B cell (primary cell): ENCODE data around the gene SCN4A. TPM values are rescaled to one million over a fixed set of nuclear protein-coding genes. Genes with fewer than 3 reads are reported as not detected.
"Not testable (repeated sequence)": the region's sequence is repeated elsewhere in the genome, so short reads cannot be mapped to it uniquely, and the experiment has no call there.

Experiments used
- ATAC-seq: fragments of 200-7000 bp; cut with Tn5 transposase; one replicate; pipeline ENCODE4 v1.10.0; 2021; ENCODE audit warnings: low read depth, mild to moderate bottlenecking, moderate number of reproducible peaks, moderate library complexity
- CTCF ChIA-PET: fragments of 350-600 bp; sonication (Branson Sonifier 250); formaldehyde crosslinking; loops from one replicate; lab custom pipeline; 2021; ENCODE audit warnings: antibody characterized with exemption, inconsistent platforms; lab: Charles Lee
- POLR2A ChIA-PET: fragments of 350-600 bp; sonication (Branson Sonifier 250); formaldehyde crosslinking; loops from one replicate; lab custom pipeline; 2021; ENCODE audit warnings: antibody characterized with exemption; lab: Charles Lee
- DNase-seq: peaks from one replicate; pipeline ENCODE4 v3.0.0; 2013
- H2AFZ ChIP-seq: 2 replicates; pipeline ENCODE4 v1.6.1; 2012; ENCODE audit warnings: mild to moderate bottlenecking, low read depth, low read length; ENCODE audit not compliant: insufficient read depth, poor library complexity, severe bottlenecking
- H3K27ac ChIP-seq, 2 donors: 1 replicate in 1 of 2; 2 replicates in 1 of 2; pipeline ENCODE4 v1.5.1; 2012 to 2013; ENCODE audit warnings: low read length in 2 of 2, mild to moderate bottlenecking in 2 of 2, moderate library complexity in 1 of 2
- H3K27me3 ChIP-seq, 4 experiments: fragments of 200-600 bp in 1 of 4; sonication (generic) in 1 of 4; replicated peaks in 1 of 4; 1 replicate in 2 of 4; 2 replicates in 2 of 4; pipeline versions ENCODE4 v1.6.1 to v1.7.0; 2013 to 2016; ENCODE audit warnings: low read length in 3 of 4, mild to moderate bottlenecking in 2 of 4, mixed read lengths in 1 of 4, moderate library complexity in 1 of 4; ENCODE audit not compliant: insufficient read depth in 4 of 4, control insufficient read depth in 3 of 4; ENCODE audit errors: control extremely low read depth in 1 of 4
- H3K36me3 ChIP-seq, 2 experiments: replicated peaks in 1 of 2; 1 replicate in 1 of 2; 2 replicates in 1 of 2; pipeline versions ENCODE4 v1.6.1 to v1.7.1; 2013; ENCODE audit warnings: low read length in 1 of 2; ENCODE audit not compliant: insufficient read depth in 2 of 2, control insufficient read depth in 1 of 2; ENCODE audit errors: control extremely low read depth in 1 of 2, extremely low read depth in 1 of 2
- H3K4me1 ChIP-seq, 2 donors: fragments of 200-600 bp in 1 of 2; sonication (generic) in 1 of 2; 1 replicate in 1 of 2; 2 replicates in 1 of 2; pipeline versions ENCODE4 v1.5.1 to v1.6.1; 2013 to 2017; ENCODE audit warnings: low read length in 2 of 2; ENCODE audit not compliant: control insufficient read depth in 2 of 2, insufficient read depth in 2 of 2
- H3K4me2 ChIP-seq: replicated peaks from 2 replicates; pipeline ENCODE3; 2012; ENCODE audit warnings: mild to moderate bottlenecking, low read depth, low read length; ENCODE audit not compliant: poor library complexity, severe bottlenecking
- H3K4me3 ChIP-seq, 5 experiments: fragments of 200-600 bp in 1 of 5; sonication (generic) in 1 of 5; 1 replicate in 3 of 5; 2 replicates in 2 of 5; pipeline versions ENCODE4 v1.5.1 to v1.7.0; 2011 to 2016; ENCODE audit warnings: low read length in 4 of 5, mild to moderate bottlenecking in 4 of 5, low read depth in 2 of 5, control low read depth in 1 of 5, moderate library complexity in 1 of 5; ENCODE audit not compliant: insufficient read depth in 1 of 5; ENCODE audit errors: control extremely low read depth in 1 of 5, extremely low read depth in 1 of 5
- H3K79me2 ChIP-seq: fragments of 200-600 bp; sonication (generic); one replicate; pipeline ENCODE4 v1.6.0; 2016; ENCODE audit warnings: low read length; ENCODE audit not compliant: control insufficient read depth, insufficient read depth
- H3K9ac ChIP-seq: fragments of 200-600 bp; sonication (generic); 2 replicates; pipeline ENCODE4 v1.6.1; 2017; ENCODE audit warnings: mild to moderate bottlenecking, low read length, moderate library complexity
- H3K9me3 ChIP-seq, 3 donors: one replicate each; pipeline versions ENCODE4 v1.6.1 to v1.7.1; 2013; ENCODE audit warnings: low read length in 2 of 3; ENCODE audit not compliant: control insufficient read depth in 2 of 3, insufficient read depth in 1 of 3; ENCODE audit errors: control extremely low read depth in 1 of 3
- H4K20me1 ChIP-seq: 2 replicates; pipeline ENCODE4 v1.6.0; 2012; ENCODE audit warnings: mild to moderate bottlenecking, low read length; ENCODE audit not compliant: insufficient read depth, control insufficient read depth, poor library complexity, severe bottlenecking
- H3K27ac Mint-ChIP-seq: one replicate; pipeline ENCODE4 v1.8.0; 2021; ENCODE audit warnings: mixed read lengths
- H3K27me3 Mint-ChIP-seq: one replicate; pipeline ENCODE4 v1.8.0; 2021; ENCODE audit warnings: mixed read lengths
- H3K4me1 Mint-ChIP-seq: one replicate; pipeline ENCODE4 v1.8.0; 2021; ENCODE audit warnings: mixed read lengths
- H3K4me3 Mint-ChIP-seq: one replicate; pipeline ENCODE4 v1.8.0; 2021; ENCODE audit warnings: mixed read lengths
- H3K9me3 Mint-ChIP-seq: one replicate; pipeline ENCODE4 v1.8.0; 2022; ENCODE audit warnings: mixed read lengths; ENCODE audit not compliant: insufficient read depth
- CTCF ChIP-seq: fragments of 200-600 bp; IDR thresholded peaks from one replicate; pipeline ENCODE4 v1.8.0; 2022; ENCODE audit warnings: antibody characterized with exemption, mild to moderate bottlenecking
- EZH2 ChIP-seq: IDR thresholded peaks from 2 replicates; pipeline ENCODE4 v1.6.1; 2012; ENCODE audit warnings: borderline replicate concordance, low read depth, mild to moderate bottlenecking, moderate library complexity, low read length; ENCODE audit not compliant: insufficient read depth, poor library complexity, severe bottlenecking
- WGBS: methylation state at CpG from one replicate; pipeline ENCODE4 v1.1.5; 2013; ENCODE audit warnings: missing lambda C conversion rate; ENCODE audit not compliant: insufficient coverage; 5-methylcytosine and 5-hydroxymethylcytosine counted together
- intact Hi-C: fragments of 100-400 bp; cut with micrococcal nuclease; formaldehyde crosslinking; loops from one replicate; pipeline ENCODE4 v1.10.0; 2022
- polyA plus RNA-seq: library from polyadenylated mRNA; depleted of rRNA; stranded (reverse); fragments of >200 nt; gene quantifications from 2 replicates; pipeline ENCODE4 v1.2.3, GENCODE V29; 2012
- total RNA-seq, 2 donors: library from RNA; stranded (reverse); fragments of 120-200 nt in 1 of 2; gene quantifications; 1 replicate in 1 of 2; 2 replicates in 1 of 2; pipeline versions ENCODE4 v1.2.3 to v1.2.4, GENCODE V29; 2013 to 2022

The SCN4A gene
- total and polyA plus RNA-seq, 2 donors (not counting 1 experiment from before 2014, with no cell fraction given): 1.1 to 1.4 TPM

GRCh38 chr17:63916566-63917185 lies 56.0 kb downstream of the SCN4A start:
- no peak overlapping the region for H3K4me3 ChIP-seq
- no peak for ATAC-seq
- Mint-ChIP-seq H3K4me3 (no peak overlapping the region), H3K27me3 (no peaks in the 10 kb centered on the region), H3K27ac (no peak overlapping the region), H3K9me3 (no peaks in the 10 kb centered on the region), H3K4me1 (peaks cover 70% of the 10 kb centered on the region)
- H2AFZ ChIP-seq: no peak overlapping the region
- H3K36me3 ChIP-seq: no peaks in the 10 kb centered on the region
- TF ChIP-seq EZH2 (no peak), CTCF (no peak)
- H3K9ac ChIP-seq: no peak overlapping the region
- DNase-seq: no peak
- H3K4me1 ChIP-seq: peaks cover 54 to 72% of the 10 kb centered on the region in 2 donors
- H3K79me2 ChIP-seq: peaks cover 22% of the 10 kb centered on the region
- POLR2A ChIA-PET: interaction anchor here (0.6 to 3.7 kb wide), 3 partner anchors 16 to 33 kb away, joined by 3 to 21 read pairs (median 14); partner anchors contain the start of gene CD79B
- H4K20me1 ChIP-seq: no peaks in the 10 kb centered on the region
- CTCF ChIA-PET: interaction anchor here (1.4 to 26.0 kb wide), 10 partner anchors 30 to 229 kb away, joined by 4 to 834 read pairs (median 81); partner anchors contain the start of genes ERN1 and ICAM2
- intact Hi-C loops: no loop called here
- no peaks in the 10 kb centered on the region for H3K27me3 ChIP-seq
- peak overlapping the region in 1 of 2 donors; percentile 36 for H3K27ac ChIP-seq
- 94% methylated on average over 8 of the region's 12 CpGs for WGBS
- no peaks in the 10 kb centered on the region for H3K9me3 ChIP-seq
- peak overlapping the region; percentile 57 for H3K4me2 ChIP-seq

DNA sequence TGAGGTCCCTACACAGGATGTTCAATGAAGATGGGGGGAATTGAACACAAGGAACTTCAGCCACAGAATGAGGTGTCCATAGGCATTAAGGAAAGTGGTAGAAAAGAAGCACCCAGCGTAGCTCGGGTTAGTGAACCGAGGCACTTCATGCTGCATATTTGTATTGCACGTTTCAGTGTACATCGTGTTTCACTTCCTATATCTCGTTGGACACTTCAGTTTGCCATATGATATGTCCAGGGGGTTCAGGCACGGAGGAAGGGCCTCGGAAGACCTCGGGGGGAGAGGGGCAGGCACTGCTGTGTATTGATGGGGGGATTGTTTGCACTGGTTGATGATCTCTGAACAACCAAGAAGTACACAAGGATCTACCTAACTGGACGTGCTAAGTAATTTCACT lies 57.0 kb downstream of the SCN4A start:
- DNase-seq (peak; percentile 77), ATAC-seq (peak; percentile 59)
- H3K9me3 Mint-ChIP-seq, H4K20me1 ChIP-seq, H3K9me3 ChIP-seq, H3K27me3 ChIP-seq, H3K27me3 Mint-ChIP-seq, H3K36me3 ChIP-seq, H2AFZ ChIP-seq, intact Hi-C loops: not testable (repeated sequence)
- peaks cover 45 to 68% of the 10 kb centered on the region in 2 donors for H3K4me1 ChIP-seq
- H3K4me3 ChIP-seq: peak overlapping the region in 2 of 5 experiments; percentile 11 to 15
- ChIA-PET POLR2A (interaction anchor here (1.2 to 2.0 kb wide), 3 partner anchors 10 to 30 kb away, joined by 3 to 14 read pairs (median 7); partner anchors contain the start of gene CD79B), CTCF (interaction anchor here (0.9 to 26.0 kb wide), 9 partner anchors 31 to 230 kb away, joined by 4 to 834 read pairs (median 5); partner anchors contain the start of gene ERN1)
- Mint-ChIP-seq H3K4me3 (peak overlapping the region; percentile 75), H3K4me1 (peaks cover 68% of the 10 kb centered on the region), H3K27ac (peak overlapping the region; percentile 72)
- peak overlapping the region; percentile 17 for H3K9ac ChIP-seq
- H3K79me2 ChIP-seq: peaks cover 18% of the 10 kb centered on the region
- H3K27ac ChIP-seq: peak overlapping the region; percentile 18 to 33
- peak overlapping the region; percentile 57 for H3K4me2 ChIP-seq
- WGBS: 5% methylated on average over 5 of the region's 10 CpGs
